GM19099 (cell line): Measurements from ENCODE around the gene KIAA1671.

Source experiments
- POLR2A ChIP-seq: IDR thresholded peaks from 3 replicates; pipeline ENCODE4 v1.6.1; 2011; ENCODE audit warnings: low read depth; ENCODE audit not compliant: insufficient read length; ENCODE audit errors: extremely low read depth

Gene KIAA1671

DNA sequence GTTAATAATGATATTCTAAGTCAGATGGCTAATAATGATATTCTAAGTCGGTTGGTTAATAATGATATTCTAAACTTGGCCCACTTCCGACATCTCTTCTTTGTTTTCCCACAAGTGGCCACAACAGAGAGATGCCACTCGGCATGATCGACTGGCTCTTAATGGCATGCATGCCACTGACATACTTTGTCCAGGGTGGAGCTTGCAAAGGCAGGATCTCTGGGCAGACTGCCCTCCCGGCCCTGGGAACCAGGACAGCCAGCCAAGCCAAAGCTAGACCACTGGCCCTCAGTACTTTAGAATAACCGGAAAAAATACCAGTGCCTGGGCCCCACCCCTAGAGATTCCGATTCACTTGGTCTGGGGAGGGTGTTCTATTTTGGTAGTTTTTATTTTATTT is 78.1 kb downstream of the KIAA1671 start:
- TF ChIP-seq POLR2A = no peak

DNA sequence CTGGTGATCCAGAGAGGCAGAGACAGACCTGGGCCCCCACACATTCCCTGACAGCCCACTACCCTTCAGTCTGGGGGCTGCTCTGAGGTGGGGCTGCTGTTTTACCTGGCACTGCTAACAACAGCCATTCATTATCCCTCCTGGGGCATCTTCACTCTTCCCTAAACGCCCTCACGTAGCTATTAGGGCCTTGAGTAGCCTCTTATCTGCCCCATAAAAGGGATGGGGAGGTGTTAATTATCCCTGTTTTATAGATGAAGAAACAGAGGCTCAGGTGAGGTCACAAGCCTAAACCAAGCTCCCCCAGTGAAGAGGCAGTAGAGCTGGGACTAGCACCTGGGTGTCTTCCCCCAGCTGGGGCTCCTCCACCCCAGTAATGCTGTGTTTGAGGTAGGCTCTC is 79.5 kb downstream of the KIAA1671 start:
- no peak for TF ChIP-seq POLR2A

DNA sequence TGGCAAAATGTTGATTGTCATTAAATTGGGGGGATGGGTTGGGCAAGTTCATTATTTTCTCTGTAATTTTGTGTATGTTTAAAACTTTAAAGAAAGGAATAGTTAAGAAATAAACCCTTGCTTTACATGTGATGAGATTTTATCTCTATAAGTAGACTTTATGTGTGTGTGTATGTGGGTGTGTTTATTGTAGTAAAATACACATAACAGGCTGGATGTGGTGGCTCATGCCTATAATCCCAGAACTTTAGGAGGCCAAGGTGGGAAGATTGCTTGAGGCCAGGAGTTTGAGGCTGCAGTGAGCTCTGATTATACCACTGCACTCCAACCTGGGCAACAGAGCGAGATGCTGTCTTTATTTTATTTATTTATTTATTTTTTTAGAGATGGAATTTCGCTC is 83.2 kb downstream of the KIAA1671 start:
- TF ChIP-seq POLR2A = no peak

DNA sequence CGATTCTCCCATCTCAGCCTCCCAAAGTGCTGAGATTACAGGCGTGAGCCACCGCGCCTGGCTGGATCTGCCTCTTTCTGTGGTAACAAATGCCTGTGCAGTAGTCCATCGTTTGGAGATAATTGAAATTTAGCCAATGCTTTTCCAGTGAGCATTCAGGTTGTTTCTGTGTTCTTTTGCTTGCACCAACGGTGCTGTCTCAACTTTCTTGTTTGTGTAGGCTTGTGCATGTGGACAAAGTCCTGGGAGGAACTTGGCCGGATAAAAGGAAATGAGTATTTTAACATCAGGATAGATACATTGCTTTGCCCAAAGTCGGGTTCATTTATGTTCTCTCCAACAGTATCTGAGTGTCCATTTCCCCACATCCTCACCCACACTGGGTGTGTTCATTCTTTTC is 85.7 kb downstream of the KIAA1671 start:
- TF ChIP-seq POLR2A = no peak

DNA sequence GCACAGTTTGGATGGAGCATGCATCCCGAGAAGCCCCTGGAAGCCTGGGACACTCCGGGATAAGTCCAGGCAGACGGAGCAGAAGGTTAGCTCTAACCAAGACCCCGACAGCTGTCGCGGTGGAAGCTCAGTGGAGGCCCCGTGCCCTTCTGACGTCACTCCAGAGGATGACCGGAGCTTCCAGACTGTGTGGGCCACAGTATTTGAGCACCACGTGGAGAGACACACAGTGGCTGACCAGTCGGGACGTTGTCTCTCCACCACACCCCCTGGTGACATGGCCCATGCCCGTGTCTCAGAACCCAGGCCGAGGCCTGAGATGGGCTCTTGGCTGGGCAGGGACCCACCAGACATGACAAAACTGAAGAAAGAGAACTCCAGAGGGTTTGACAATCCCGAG is 86.3 kb downstream of the KIAA1671 start:
- TF ChIP-seq POLR2A = no peak

DNA sequence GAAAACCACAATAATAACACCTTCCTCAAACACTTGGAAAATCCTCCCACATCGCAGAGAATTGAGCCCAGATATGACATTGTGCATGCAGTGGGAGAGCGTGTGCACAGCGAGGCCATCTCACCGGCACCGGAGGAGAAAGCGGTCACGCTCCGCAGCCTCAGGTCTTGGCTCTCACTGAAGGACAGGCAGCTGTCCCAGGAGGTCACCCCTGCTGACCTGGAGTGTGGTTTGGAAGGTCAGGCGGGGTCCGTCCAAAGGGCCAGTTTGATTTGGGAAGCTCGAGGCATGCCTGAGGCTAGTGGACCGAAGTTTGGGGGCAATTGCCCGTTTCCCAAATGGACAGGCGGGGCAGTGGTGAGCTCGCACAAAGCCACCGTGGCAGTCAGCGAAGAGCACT is 86.7 kb downstream of the KIAA1671 start:
- TF ChIP-seq POLR2A = no peak

DNA sequence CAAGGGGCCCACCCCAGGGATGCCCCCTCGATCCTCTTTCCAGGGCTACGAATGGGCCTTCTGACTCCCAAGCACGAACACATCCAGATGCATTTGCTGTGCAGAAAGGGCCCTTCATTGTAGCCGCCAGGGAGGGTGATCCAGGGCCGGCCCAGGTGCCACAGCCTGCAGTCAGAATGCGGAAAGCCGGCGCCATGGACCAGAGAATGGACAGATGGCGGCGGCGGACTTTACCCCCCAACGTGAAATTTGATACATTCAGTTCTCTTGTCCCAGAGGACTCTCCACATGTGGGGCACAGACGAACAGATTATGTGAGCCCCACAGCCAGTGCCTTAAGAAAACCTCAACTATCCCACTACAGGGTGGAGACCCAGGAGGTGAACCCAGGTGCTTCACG is 87.2 kb downstream of the KIAA1671 start:
- no peak for TF ChIP-seq POLR2A

DNA sequence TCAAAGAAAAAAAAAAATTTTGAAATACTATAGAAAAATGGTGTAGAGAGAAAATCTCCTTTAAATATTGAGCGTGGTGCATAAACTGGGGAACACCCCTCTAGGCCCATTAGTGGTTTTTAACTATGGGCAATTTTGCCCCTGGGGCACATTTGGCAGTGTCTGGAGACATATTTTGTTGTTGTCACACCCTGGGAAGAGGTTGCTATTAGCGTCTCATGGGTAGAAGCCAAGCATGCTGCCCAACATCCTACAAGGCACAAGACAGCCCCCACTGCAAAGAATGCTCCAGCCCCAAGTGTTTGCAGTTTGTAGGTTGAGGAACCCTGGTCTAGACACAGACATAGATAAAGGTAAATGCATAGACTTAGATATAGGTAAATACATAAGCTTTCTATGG is 92.6 kb downstream of the KIAA1671 start:
- no peak for TF ChIP-seq POLR2A

DNA sequence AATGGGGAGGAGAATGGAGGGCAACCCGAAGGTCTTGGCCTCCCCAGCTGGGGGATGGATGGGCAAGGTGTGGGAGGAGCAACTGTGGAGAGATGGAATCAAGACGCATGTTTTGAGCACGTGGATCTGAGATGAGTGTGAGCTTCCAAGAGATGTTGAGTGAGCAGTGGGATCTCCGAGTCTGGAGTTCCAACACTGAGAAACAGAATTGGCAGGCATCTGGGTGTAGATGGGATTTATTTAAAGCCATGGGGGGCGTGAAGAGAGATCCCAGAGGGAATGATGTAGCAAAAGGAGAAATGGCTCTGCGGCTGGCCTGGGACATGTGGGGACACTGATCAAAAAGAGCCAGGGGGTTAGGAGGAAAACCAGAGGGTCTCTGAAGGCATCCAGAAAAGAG is 95.6 kb downstream of the KIAA1671 start:
- no peak for TF ChIP-seq POLR2A

DNA sequence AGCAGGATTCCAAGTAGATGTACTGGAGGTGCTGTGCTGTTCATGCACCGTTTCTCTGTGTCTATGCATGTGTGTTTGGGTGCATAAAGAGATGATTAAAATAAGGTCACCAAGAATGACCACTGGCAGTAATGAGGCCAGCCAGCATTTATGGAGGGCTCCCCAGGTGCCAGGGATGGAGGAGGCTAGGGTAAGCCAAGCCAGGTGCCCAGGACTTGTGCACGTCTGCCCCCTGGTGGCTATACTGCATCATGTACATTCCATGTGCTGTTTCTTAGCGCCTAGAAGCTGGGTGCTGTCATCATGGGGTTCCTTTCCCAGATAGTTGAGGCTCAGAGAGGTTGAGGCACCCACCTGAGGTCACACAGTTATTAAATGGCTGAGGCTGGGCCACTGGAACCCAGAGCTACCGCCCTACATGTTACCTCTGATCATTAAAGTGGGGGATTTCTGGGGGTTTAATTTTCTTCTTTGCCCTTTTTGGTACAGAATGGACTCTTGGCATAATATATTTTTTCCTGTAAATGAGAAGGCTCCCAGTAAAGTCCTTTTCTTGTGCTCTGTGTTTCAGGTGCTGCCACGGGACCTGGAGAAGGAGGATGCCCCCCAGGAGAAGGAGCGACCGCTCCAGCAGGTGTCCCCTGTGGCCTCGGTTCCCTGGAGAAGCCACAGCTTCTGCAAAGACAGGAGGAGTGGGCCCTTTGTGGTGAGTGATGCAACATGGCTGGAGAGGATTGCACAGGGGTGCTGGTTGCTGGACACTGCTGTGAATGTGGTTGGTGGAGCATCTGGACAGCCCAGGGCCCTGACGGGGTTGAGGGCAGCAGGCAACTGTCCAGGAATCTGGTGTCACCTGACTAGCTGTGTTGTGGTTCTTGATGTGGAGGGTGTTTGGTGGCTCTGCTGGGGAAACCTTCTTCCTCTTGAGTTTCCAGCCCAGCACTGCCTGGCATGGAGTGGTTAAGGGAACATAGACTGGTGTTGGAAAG is 96.4 kb downstream of the KIAA1671 start:
- no peak for TF ChIP-seq POLR2A

DNA sequence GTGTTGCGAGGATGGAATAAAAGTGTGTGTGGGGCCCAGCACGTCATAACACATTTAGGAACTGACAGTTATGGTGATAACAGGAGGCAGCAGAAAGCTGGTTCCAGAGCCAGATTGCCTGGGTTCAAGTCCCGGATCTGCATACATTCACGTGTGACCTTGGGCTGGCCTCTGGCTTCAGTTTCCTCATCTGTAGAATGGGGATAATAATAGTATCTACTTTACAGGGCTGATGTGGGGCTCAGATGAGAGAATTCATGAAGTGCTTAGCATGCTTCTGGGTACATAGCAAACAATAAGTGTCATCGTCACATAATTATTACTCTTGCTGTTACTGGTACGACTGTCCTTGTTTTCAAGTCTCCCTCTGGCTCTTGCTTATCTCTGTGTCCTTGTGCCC is 97.3 kb downstream of the KIAA1671 start:
- no peak for TF ChIP-seq POLR2A

DNA sequence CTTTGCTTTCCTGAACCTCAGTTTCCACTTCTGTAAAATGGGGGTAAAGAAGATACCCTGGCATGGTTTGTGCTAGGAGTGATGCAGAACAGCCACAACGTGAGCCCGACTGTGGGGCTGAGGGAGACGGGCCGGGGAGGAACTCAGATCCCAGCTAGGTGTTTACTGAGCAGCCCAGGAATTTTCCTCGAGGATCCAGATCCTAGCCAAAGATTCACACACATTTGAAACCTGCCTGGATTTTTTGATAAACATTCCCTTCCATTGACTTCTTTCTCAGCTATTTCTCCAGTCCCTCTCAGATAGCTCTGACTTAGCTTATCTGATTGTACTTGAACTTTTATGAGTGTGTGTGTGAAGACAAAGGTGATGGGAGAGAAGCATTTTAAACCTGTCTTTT is 98.0 kb downstream of the KIAA1671 start:
- no peak for TF ChIP-seq POLR2A

DNA sequence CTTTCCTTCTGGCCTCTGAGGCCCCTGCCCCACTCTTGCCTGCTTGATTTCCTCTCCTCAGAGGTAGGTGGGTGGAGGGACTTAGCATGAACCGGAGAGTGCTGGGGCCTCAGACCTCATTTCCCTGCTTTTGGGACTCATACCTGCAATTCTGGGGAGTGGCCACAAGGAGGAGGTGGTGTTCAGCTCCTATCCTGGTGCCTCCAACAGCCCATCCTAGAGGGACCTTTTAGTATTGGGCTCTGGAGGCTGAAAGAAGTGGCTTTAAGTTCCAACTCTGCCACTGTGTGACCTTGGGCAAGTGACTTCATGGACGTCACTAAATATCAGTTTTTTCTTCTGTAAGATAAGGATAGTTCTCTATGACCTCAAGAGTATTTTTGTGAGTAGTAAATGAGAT is 98.6 kb downstream of the KIAA1671 start:
- TF ChIP-seq POLR2A = no peak

DNA sequence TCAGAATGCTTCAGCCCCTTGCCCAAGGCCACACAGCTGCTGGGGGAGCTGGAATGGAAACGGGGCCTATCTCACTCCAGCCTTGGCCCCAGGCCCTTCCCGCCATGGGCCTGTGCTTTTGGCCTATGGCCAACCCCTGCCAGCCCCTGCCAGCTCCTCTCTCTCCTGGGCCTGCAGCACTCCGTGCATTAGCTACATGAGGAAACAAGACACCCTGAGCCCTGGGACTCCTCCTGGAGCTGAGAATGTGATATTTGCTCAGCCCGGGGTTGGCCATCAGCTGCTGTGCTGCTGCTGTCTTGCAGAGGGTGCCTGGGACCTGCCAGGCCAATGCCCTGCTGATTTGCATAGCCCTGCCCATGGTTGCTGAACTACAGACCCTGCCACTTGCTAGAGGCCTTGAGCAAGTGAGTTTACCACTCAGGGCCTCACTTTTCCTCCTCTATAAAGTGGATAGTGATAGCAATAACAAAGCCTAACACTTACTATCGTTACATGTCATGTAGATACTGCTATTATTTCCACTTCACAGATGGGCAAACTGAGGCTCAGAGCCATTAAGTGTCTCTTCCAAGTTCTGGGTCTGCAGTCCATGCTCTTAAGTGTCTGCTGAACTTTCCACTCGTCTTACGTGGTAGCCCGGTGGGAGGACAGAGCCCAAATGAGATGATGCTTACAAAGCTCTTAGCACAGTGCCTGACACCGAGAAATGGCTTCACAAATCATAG is 99.6 kb downstream of the KIAA1671 start:
- no peak for TF ChIP-seq POLR2A

DNA sequence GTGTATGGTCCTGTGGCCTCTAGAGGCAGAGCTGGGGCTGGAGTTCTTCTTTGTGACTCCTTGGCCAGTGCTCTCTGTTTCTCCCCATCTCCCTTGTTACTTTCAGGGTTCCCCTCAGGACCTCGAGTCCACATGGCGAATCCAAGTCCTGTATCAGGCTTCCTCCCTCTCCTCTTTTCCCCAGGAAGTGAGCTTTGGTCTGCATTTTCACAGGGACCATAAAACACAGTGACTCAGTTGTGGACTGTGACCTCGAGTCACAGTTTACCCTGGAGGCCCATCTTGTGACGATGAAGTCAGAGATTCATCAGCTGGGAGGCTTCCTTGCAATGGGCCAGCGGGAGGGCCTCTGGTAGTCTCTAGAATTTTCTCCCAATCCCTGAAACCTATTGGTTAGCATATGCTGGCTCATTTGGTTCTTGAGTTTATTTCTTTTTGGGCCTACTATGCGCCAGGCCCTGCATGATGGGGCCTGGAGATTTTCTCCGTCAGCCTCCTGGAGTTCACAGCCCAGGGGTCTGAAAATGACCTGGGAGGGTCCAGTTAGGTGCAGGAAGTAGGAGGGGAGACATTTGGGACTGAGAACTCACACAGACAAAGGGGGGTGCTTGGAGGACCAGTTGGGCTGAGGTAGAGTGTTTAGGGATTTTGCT is 100.8 kb downstream of the KIAA1671 start:
- no peak for TF ChIP-seq POLR2A

DNA sequence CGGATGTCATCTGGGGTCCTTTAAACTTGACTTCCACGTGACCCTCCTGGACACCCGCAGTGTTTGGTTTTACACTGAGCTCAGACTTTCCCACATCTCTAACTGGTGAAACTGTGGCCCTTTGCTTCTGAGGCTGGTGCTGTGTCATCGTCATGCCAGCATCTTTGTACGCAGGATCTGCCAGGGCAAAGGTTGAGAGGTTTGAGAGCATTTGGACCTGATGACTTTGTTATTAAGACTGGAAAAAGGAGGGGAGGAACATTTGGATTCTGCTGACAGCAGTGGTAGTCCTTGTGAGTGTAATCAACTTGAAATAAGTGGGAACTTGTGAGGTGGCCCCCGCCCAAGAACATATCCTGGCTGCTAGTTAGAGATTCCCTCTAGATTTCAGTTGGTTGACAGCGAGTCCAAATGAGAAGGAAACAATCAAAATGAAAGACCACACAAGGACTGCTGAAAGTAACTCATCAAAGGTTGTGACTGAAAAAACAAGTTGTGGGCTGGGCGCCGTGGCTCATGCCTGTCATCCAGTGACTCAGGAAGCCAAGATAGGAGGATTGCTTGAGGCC is 102.5 kb downstream of the KIAA1671 start:
- no peak for TF ChIP-seq POLR2A
